MM.1S (cell line): Measurements from ENCODE around the gene NPHP3.

Source experiments
- CTCF ChIP-seq: fragments of 300-600 bp; sonication (generic); IDR thresholded peaks from 2 replicates; pipeline ENCODE4 v1.5.1; 2016; ENCODE audit warnings: antibody characterized with exemption, low read length, mixed read lengths
- EZH2phosphoT487 ChIP-seq: fragments of 300-600 bp; sonication (generic); IDR thresholded peaks from 2 replicates; pipeline ENCODE4 v1.6.1; 2018; ENCODE audit warnings: antibody characterized with exemption, low read length

GRCh38 chr3:132721479-132722164, 587 bp downstream of the NPHP3 start:
- TF ChIP-seq EZH2phosphoT487: no peak
- no peak for TF ChIP-seq CTCF
